Ascending aorta (tissue), 2 donors: Measurements from ENCODE around the gene PPAT. TPM values are rescaled to one million over a fixed set of nuclear protein-coding genes. Genes with fewer than 3 reads are reported as not detected.

Experiments used
- DNase-seq, 2 donors: peaks; one replicate each; pipeline ENCODE4 v3.0.0-alpha.2; 2019; ENCODE audit warnings: low spot score in 2 of 2
- H3K27ac ChIP-seq, 2 donors: fragments of 200-600 bp; sonication (generic); one replicate each; pipeline ENCODE4 v1.5.1; 2016 to 2017; ENCODE audit warnings: mild to moderate bottlenecking in 1 of 2
- H3K27me3 ChIP-seq: fragments of 200-600 bp; sonication (generic); one replicate; pipeline ENCODE4 v1.5.1; 2017
- H3K36me3 ChIP-seq, 2 donors: fragments of 200-600 bp; sonication (generic); one replicate each; pipeline ENCODE4 v1.5.1; 2016
- H3K4me1 ChIP-seq, 2 donors: fragments of 200-600 bp; sonication (generic); one replicate each; pipeline ENCODE4 v1.5.1; 2016 to 2017; ENCODE audit warnings: mild to moderate bottlenecking in 1 of 2
- H3K4me3 ChIP-seq, 2 donors: fragments of 200-600 bp; sonication (generic); one replicate each; pipeline ENCODE4 v1.5.1; 2016 to 2017; ENCODE audit warnings: mild to moderate bottlenecking in 1 of 2
- H3K9me3 ChIP-seq, 2 donors: fragments of 200-600 bp; sonication (generic); one replicate each; pipeline ENCODE4 v1.5.1; 2016
- intact Hi-C: fragments of 100-400 bp; cut with DNase I; formaldehyde crosslinking; loops from one replicate; pipeline ENCODE4 v1.15.1; 2023
- total RNA-seq: library from RNA; depleted of rRNA; stranded (reverse); fragments of >200 nt; gene quantifications from one replicate; pipeline ENCODE4 v1.1.0, GENCODE V29; 2016
- TF ChIP-seq, protein P1 (sequence below), 3 experiments: fragments of 200-600 bp in 2 of 3; fragments of 450-650 bp in 1 of 3; sonication (generic) in 2 of 3; IDR thresholded peaks; one replicate each; pipeline ENCODE4 v1.5.1; 2016 to 2019; ENCODE audit warnings: antibody characterized with exemption in 3 of 3, mild to moderate bottlenecking in 1 of 3, moderate library complexity in 1 of 3

PPAT gene
- total RNA-seq, result 3.6 TPM

DNA sequence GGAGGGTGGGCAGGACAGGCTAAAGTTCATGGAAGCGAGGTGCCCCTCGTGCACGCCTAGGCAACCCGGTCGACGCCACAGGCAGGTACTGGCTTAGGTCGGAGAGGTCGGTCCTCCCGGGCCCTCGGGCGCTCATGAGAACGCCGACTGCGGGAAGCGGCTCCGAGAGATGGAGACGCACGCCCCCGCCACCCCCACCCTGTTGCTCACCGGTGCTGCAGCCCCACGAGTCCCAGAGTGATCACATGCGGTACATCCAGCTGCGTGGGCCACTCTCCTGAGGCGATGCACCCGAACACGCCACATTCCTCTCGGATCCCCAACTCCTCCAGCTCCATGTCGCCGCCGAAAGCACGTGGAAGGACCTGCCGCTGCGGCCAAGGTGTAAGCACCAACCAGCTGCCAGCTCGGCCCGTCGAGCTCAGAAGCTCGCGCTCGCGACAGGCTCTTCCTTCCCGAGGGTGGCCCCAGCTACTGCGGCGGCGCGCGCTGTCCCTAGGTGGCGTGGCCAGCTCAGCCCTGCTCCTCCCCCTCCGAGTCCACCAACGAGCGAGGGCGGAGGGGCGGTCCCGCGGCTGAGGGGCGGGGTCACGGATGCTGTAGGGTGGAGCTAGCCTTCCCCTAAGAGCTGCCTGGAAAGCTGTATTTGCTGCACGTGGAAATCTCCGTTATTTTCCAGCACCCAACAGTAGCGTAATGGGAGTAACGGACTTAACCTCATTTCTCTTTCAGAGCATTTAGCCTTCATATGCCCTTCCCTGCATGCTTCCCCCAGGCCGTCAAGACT is at the start of gene PPAT:
Gene PPAT, minus strand, starts transcription at position 476 of the 787 bp plus-strand sequence. Its CDS starts 138 bp downstream, at position 338.
- Histone ChIP-seq H3K27ac (peak within 1 kb of the TSS; percentile 84 to 88), H3K9me3 (no peaks in the 10 kb centered on the region), H3K4me1 (peaks cover 0 to 7% of the 10 kb centered on the region in 2 donors), H3K36me3 (no peaks in the 10 kb centered on the region), H3K4me3 (peak within 1 kb of the TSS; percentile 70 to 86), H3K27me3 (no peaks in the 10 kb centered on the region)
- peak; percentile 92 to 98 for DNase-seq
- intact Hi-C loops, result loop anchor here (1.0 to 5.0 kb wide), 5 partner anchors 32 to 1038 kb away; partner anchors contain the start of genes REST, SRP72 and TMEM165
- TF ChIP-seq, protein P1, sequence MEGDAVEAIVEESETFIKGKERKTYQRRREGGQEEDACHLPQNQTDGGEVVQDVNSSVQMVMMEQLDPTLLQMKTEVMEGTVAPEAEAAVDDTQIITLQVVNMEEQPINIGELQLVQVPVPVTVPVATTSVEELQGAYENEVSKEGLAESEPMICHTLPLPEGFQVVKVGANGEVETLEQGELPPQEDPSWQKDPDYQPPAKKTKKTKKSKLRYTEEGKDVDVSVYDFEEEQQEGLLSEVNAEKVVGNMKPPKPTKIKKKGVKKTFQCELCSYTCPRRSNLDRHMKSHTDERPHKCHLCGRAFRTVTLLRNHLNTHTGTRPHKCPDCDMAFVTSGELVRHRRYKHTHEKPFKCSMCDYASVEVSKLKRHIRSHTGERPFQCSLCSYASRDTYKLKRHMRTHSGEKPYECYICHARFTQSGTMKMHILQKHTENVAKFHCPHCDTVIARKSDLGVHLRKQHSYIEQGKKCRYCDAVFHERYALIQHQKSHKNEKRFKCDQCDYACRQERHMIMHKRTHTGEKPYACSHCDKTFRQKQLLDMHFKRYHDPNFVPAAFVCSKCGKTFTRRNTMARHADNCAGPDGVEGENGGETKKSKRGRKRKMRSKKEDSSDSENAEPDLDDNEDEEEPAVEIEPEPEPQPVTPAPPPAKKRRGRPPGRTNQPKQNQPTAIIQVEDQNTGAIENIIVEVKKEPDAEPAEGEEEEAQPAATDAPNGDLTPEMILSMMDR (IDR thresholded peaks at IDR 0.05), result peak in 1 of 3 experiments; percentile 35

DNA sequence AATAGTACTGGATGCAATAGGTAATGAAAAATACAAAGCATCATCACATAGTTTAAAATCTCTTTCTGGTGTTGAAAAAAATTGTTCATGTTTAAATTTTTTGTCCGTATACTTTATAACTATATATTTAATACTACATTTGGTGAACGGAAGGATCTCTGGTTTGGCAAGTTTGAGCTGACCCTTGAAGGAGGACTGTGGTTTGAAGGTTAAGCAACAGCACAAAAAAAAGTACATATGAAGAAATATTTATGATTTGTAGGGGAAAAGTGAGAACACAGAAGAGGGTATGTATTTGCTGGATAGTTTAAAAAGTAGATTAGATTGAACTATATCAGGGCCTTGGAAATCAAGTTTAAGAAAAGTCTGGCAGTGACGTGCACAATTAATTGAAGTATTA is 45.3 kb upstream of the PPAT start:
- no peaks in the 10 kb centered on the region for H3K9me3 ChIP-seq
- H3K27me3 ChIP-seq, result no peaks in the 10 kb centered on the region
- intact Hi-C loops, result no loop called here
- TF ChIP-seq, protein P1 (IDR thresholded peaks at IDR 0.05), result no peak
- no peaks in the 10 kb centered on the region for H3K4me1 ChIP-seq
- H3K36me3 ChIP-seq, result peaks cover 50 to 86% of the 10 kb centered on the region in 2 donors
- no peak for DNase-seq
- H3K27ac ChIP-seq, result no peak overlapping the region
- no peak overlapping the region for H3K4me3 ChIP-seq

DNA sequence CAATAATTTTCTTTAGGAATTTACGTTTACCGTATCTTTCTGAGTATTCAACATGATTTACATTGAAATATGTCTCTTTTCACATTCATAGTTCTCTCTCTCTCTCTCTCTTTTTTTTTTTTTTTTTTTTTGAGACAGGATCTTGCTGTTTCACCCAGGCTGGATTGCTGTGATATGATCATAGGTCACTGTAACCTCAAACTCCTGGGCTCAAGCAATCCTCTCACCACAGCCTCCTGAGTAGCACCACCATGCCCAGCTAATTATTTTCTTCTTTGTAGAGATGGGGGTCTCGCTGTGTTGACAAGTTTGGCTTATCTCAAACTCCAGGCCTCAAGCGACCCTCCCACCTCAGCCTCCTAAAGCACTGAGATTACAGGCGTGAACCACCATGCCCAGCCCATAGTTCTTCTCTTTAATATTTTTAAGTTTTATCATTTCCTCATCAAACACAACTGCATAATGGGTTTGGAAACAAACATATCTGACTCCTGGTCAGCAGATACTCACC is 41.8 kb upstream of the PPAT start:
- TF ChIP-seq, protein P1 (IDR thresholded peaks at IDR 0.05), result no peak
- no peak for DNase-seq
- Histone ChIP-seq H3K4me3 (no peak overlapping the region), H3K27ac (no peak overlapping the region), H3K9me3 (no peaks in the 10 kb centered on the region), H3K4me1 (no peaks in the 10 kb centered on the region), H3K27me3 (no peaks in the 10 kb centered on the region), H3K36me3 (peaks cover 57 to 89% of the 10 kb centered on the region in 2 donors)
- intact Hi-C loops, result no loop called here

DNA sequence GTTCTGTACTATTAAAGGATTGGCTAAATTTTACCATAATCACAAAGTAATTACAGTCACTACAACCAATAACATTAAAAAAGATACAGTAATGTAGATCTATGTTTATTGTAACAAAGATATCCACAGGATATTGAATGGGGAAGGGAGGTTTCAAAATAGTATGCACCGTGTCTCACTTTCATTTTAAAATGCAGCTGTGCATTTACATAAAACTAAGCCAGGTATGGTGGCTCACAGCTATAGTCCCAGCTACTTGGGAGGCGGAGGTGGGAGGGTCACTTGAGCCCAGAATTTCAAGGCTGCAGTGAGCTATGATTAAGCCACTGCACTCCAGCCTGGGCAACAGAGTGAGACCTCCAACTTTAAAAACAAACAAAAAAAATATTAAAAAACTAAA is 40.5 kb upstream of the PPAT start:
- intact Hi-C loops, result no loop called here
- Histone ChIP-seq H3K9me3 (no peaks in the 10 kb centered on the region), H3K4me1 (no peaks in the 10 kb centered on the region), H3K27me3 (no peaks in the 10 kb centered on the region), H3K36me3 (peaks cover 51 to 91% of the 10 kb centered on the region in 2 donors), H3K4me3 (no peak overlapping the region), H3K27ac (no peak overlapping the region)
- TF ChIP-seq, protein P1 (IDR thresholded peaks at IDR 0.05), result no peak
- no peak for DNase-seq

DNA sequence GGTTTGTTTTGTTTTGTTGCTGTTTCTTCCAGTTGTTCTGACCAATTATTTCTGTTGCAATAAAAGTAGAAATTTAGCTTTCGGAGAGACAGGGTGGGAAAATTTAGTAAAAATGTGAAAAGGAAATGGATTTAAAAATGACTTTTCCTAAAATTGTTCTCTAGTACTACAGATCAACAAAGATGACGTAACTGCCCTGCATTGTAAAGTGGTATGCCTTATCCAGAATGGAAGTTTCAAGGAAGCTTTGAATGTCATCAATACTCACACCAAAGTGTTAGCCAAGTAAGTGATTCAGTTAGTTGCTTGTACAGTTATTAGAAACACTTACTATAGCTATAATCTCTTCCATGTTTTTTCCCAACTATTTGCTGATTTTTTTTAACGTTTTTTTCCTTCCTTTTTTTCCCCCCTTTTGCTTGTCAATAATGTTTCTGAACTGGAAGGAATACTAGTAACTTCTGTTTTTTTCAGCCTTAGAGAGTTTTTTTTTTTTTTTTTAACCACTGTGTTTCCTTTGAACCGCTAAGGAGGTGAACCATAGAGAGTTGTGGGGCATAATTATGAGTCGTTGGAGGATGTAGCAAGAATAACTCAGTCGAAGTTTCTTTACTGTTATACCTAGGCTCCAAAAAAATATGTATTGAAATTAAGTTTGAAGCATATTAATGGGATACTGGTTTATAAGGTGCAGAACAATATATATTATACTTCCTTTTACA is 34.2 kb upstream of the PPAT start:
- no peak for DNase-seq
- H3K36me3 ChIP-seq, result peaks cover 23 to 41% of the 10 kb centered on the region in 2 donors
- intact Hi-C loops, result loop anchor here (5.0 to 10.0 kb wide), 2 partner anchors 42 to 435 kb away; partner anchors contain the start of gene REST
- H3K9me3 ChIP-seq, result no peaks in the 10 kb centered on the region
- H3K4me3 ChIP-seq, result no peak overlapping the region
- TF ChIP-seq, protein P1 (IDR thresholded peaks at IDR 0.05), result no peak
- H3K27ac ChIP-seq, result no peak overlapping the region
- H3K4me1 ChIP-seq, result peaks cover 8 to 22% of the 10 kb centered on the region in 2 donors
- no peaks in the 10 kb centered on the region for H3K27me3 ChIP-seq
